IMR-90 (cell line): ENCODE measurements around the gene TMEM139. TPM values are rescaled to one million over a fixed set of nuclear protein-coding genes. Genes with fewer than 3 reads are reported as not detected.

Experiments used
- ATAC-seq: fragments of 200-7000 bp; cut with Tn5 transposase; 2 replicates; pipeline ENCODE4 v1.9.1; 2020; ENCODE audit warnings: low read depth, mild to moderate bottlenecking, moderate library complexity
- BruUV-seq: library from RNA; stranded (reverse); fragments of 400-500 nt; replicated peaks from 2 replicates; lab custom pipeline; 2021; lab: Mats Ljungman, UMichigan
- CTCF ChIA-PET: fragments of 300-600 bp; formaldehyde crosslinking; extraction: SDS; loops from one replicate; lab custom pipeline; 2021; ENCODE audit warnings: antibody characterized with exemption; lab: Yijun Ruan, JAX
- POLR2A ChIA-PET: fragments of 300-600 bp; sonication (Branson Sonifier 250); formaldehyde crosslinking; loops from one replicate; lab custom pipeline; 2022; ENCODE audit warnings: antibody characterized with exemption; ENCODE audit not compliant: unreplicated experiment; lab: Charles Lee
- DNase-seq: peaks from one replicate; pipeline ENCODE4 v3.0.0; 2013
- H2AFZ ChIP-seq: replicated peaks from 2 replicates; pipeline ENCODE3; 2013; ENCODE audit warnings: low read length, mild to moderate bottlenecking; ENCODE audit not compliant: poor library complexity
- H2AK5ac ChIP-seq: 2 replicates; pipeline ENCODE4 v1.6.1; 2013; ENCODE audit warnings: low read depth, low read length, inconsistent platforms
- H2AK9ac ChIP-seq: replicated peaks from 2 replicates; pipeline ENCODE3; 2013; ENCODE audit warnings: mild to moderate bottlenecking, low read depth, low read length, moderate library complexity; ENCODE audit not compliant: poor library complexity
- H2BK120ac ChIP-seq: 2 replicates; pipeline ENCODE4 v1.6.1; 2013; ENCODE audit warnings: low read depth, low read length, inconsistent platforms
- H2BK15ac ChIP-seq: 3 replicates; pipeline ENCODE4 v1.6.1; 2013; ENCODE audit warnings: low read depth, low read length, inconsistent platforms
- H2BK20ac ChIP-seq: 2 replicates; pipeline ENCODE4 v1.6.1; 2013; ENCODE audit warnings: low read depth, mild to moderate bottlenecking, inconsistent platforms, low read length, moderate library complexity
- H2BK5ac ChIP-seq: 2 replicates; pipeline ENCODE4 v1.6.1; 2013; ENCODE audit warnings: mild to moderate bottlenecking, low read depth, low read length, inconsistent platforms; ENCODE audit not compliant: poor library complexity, severe bottlenecking
- H3K14ac ChIP-seq: replicated peaks from 2 replicates; pipeline ENCODE4 v1.6.1; 2013; ENCODE audit warnings: low read depth, low read length, inconsistent platforms
- H3K18ac ChIP-seq: 2 replicates; pipeline ENCODE4 v1.6.1; 2013; ENCODE audit warnings: low read depth, low read length, control low read depth
- H3K23ac ChIP-seq: 2 replicates; pipeline ENCODE4 v1.6.1; 2013; ENCODE audit warnings: low read depth, low read length, inconsistent platforms
- H3K27ac ChIP-seq: 2 replicates; pipeline ENCODE4 v1.5.1; 2013; ENCODE audit warnings: mild to moderate bottlenecking, control low read depth, low read length; ENCODE audit not compliant: insufficient read depth
- H3K27me3 ChIP-seq: 2 replicates; pipeline ENCODE4 v1.6.1; 2013; ENCODE audit warnings: low read length; ENCODE audit not compliant: control insufficient read depth, insufficient read depth
- H3K36me3 ChIP-seq: 2 replicates; pipeline ENCODE4 v1.6.1; 2013; ENCODE audit warnings: low read length, mixed read lengths; ENCODE audit not compliant: control insufficient read depth, insufficient read depth
- H3K4ac ChIP-seq: 2 replicates; pipeline ENCODE4 v1.6.1; 2013; ENCODE audit warnings: low read depth, low read length, inconsistent platforms
- H3K4me1 ChIP-seq: 2 replicates; pipeline ENCODE4 v1.6.1; 2013; ENCODE audit warnings: low read length, mixed read lengths; ENCODE audit not compliant: control insufficient read depth, insufficient read depth
- H3K4me2 ChIP-seq: 2 replicates; pipeline ENCODE4 v1.6.1; 2013; ENCODE audit warnings: low read depth, mild to moderate bottlenecking, control low read depth, low read length, moderate library complexity
- H3K4me3 ChIP-seq: 2 replicates; pipeline ENCODE4 v1.5.1; 2013; ENCODE audit warnings: low read depth, mild to moderate bottlenecking, control low read depth, low read length, moderate library complexity; ENCODE audit not compliant: insufficient read depth
- H3K56ac ChIP-seq: 2 replicates; pipeline ENCODE4 v1.6.1; 2013; ENCODE audit warnings: low read length, inconsistent platforms; ENCODE audit not compliant: insufficient read depth; ENCODE audit errors: extremely low read depth
- H3K79me1 ChIP-seq, 2 experiments: 2 replicates each; pipeline ENCODE4 v1.6.1; 2013; ENCODE audit warnings: low read length in 2 of 2, inconsistent platforms in 1 of 2, low read depth in 1 of 2
- H3K9ac ChIP-seq: 2 replicates; pipeline ENCODE4 v1.6.1; 2013; ENCODE audit warnings: low read depth, low read length, control low read depth
- H3K9me1 ChIP-seq: 2 replicates; pipeline ENCODE4 v1.6.1; 2013; ENCODE audit warnings: low read length, inconsistent platforms; ENCODE audit not compliant: insufficient read depth
- H3K9me3 ChIP-seq: 2 replicates; pipeline ENCODE4 v1.6.1; 2013; ENCODE audit warnings: low read length; ENCODE audit not compliant: control insufficient read depth, insufficient read depth
- H4K20me1 ChIP-seq: 2 replicates; pipeline ENCODE4 v1.6.1; 2013; ENCODE audit warnings: low read length, inconsistent platforms; ENCODE audit not compliant: insufficient read depth
- H4K5ac ChIP-seq: 2 replicates; pipeline ENCODE4 v1.6.1; 2013; ENCODE audit warnings: mild to moderate bottlenecking, low read depth, low read length, control low read depth
- H4K8ac ChIP-seq, 2 experiments: 2 replicates each; pipeline ENCODE4 v1.6.1; 2013; ENCODE audit warnings: low read depth in 2 of 2, low read length in 2 of 2, control low read depth in 1 of 2, inconsistent platforms in 1 of 2
- H4K91ac ChIP-seq: 2 replicates; pipeline ENCODE4 v1.6.1; 2013; ENCODE audit warnings: low read depth, low read length, inconsistent platforms; ENCODE audit not compliant: insufficient read depth
- FOS ChIP-seq: fragments of 150-350 bp; IDR thresholded peaks from 2 replicates; pipeline ENCODE4 v1.6.1; 2016; ENCODE audit warnings: low read depth, low read length
- MAFK ChIP-seq: IDR thresholded peaks from 2 replicates; pipeline ENCODE4 v1.6.1; 2012; ENCODE audit warnings: low read depth, low read length, improper control_type of control experiment
- RFX5 ChIP-seq: IDR thresholded peaks from 2 replicates; pipeline ENCODE4 v1.8.0; 2012; ENCODE audit warnings: low read depth, mild to moderate bottlenecking, low read length, moderate library complexity
- dilution Hi-C: fragments of 300-500 bp; cut with HindIII; formaldehyde crosslinking; loops from one replicate; pipeline ENCODE4 v1.14.3; 2018; ENCODE audit warnings: low sequenced_read_pairs; ENCODE audit not compliant: unreplicated experiment
- in situ Hi-C: fragments of 300-500 bp; cut with MboI; formaldehyde crosslinking; loops from 3 replicates; pipeline ENCODE4 v1.14.3; 2019; ENCODE audit warnings: low sequenced_read_pairs, inconsistent platforms, mixed read lengths
- intact Hi-C: fragments of 100-400 bp; cut with micrococcal nuclease; formaldehyde crosslinking; loops from 2 replicates; pipeline ENCODE4 v1.10.0; 2022
- polyA plus RNA-seq, 3 experiments: library from polyadenylated mRNA; depleted of rRNA; stranded (reverse); fragments of >200 nt; gene quantifications; 2 replicates each; pipeline ENCODE4 v1.2.3, GENCODE V29; 2012; ENCODE audit warnings: low replicate concordance in 1 of 3
- total RNA-seq: library from RNA; depleted of rRNA; stranded (reverse); fragments of >200 nt; gene quantifications from 2 replicates; pipeline ENCODE4 v1.2.3, GENCODE V29; 2012

TMEM139 gene
- total and polyA plus RNA-seq, 2 of the 4 experiments (the other 2 are of a cell fraction) = 0.07 TPM; not detected in 1

- no peak overlapping the region for H2BK15ac ChIP-seq
- no peaks in the 10 kb centered on the region for H3K9me3 ChIP-seq
- peak; percentile 67 for ATAC-seq
- peak overlapping the region; percentile 21 for H3K27ac ChIP-seq
- peaks cover 13 to 48% of the 10 kb centered on the region in 2 experiments; a peak in 3 of 4 replicates for H3K79me1 ChIP-seq
- BruUV-seq = no TSS peak
- peaks cover 42% of the 10 kb centered on the region for H3K36me3 ChIP-seq
- H2AK5ac ChIP-seq = 0 out of 2 replicates have a peak overlapping the region, but pooled peaks have one; percentile 17
- no peak overlapping the region for H3K4me2 ChIP-seq
- no peak overlapping the region; the same call in 1 of the 2 replicates for H3K23ac ChIP-seq
- H2BK5ac ChIP-seq = no peak overlapping the region
- no peak overlapping the region for H3K9ac ChIP-seq
- H4K5ac ChIP-seq = no peak overlapping the region
- no peak overlapping the region for H4K8ac ChIP-seq
- ChIA-PET POLR2A (interaction anchor here (0.6 kb wide), 1 partner anchor 9 kb away, joined by 6 read pairs; no protein-coding TSS in a partner anchor), CTCF (interaction anchor here (0.7 kb wide), 1 partner anchor 84 kb away, joined by 3 read pairs; no protein-coding TSS in a partner anchor)
- H2BK20ac ChIP-seq = 0 out of 2 replicates have a peak overlapping the region, but pooled peaks have one; percentile 1
- TF ChIP-seq RFX5 (no peak), MAFK (peak; percentile 44), FOS (peak; percentile 40; the same call in 1 of the 2 replicates)
- no peaks in the 10 kb centered on the region for H3K27me3 ChIP-seq
- H3K4me1 ChIP-seq = peaks cover 16% of the 10 kb centered on the region
- H3K14ac ChIP-seq = 0 out of 2 replicates have a peak overlapping the region, but pooled peaks have one; percentile 11
- peaks cover 13% of the 10 kb centered on the region for H4K20me1 ChIP-seq
- H3K18ac ChIP-seq = 0 out of 2 replicates have a peak overlapping the region, but pooled peaks have one; percentile 5
- peaks cover 15% of the 10 kb centered on the region for H3K9me1 ChIP-seq
- H3K56ac ChIP-seq = no peak overlapping the region
- DNase-seq = peak; percentile 91
- H3K4ac ChIP-seq = 0 out of 2 replicates have a peak overlapping the region, but pooled peaks have one; percentile 4
- intact Hi-C loops = no loop called here
- in situ Hi-C loops = loop anchor here (5.0 kb wide), 1 partner anchor 71 kb away; no protein-coding TSS in a partner anchor
- dilution Hi-C loops = no loop called here
- H2AFZ ChIP-seq = no peak overlapping the region
- no peak overlapping the region for H3K4me3 ChIP-seq
- no peak overlapping the region for H2BK120ac ChIP-seq
- no peak overlapping the region for H4K91ac ChIP-seq
- H2AK9ac ChIP-seq = no peak overlapping the region
Observed at GRCh38 chr7:143295870-143296269, 11.1 kb downstream of the TMEM139 start.
